Gastrocnemius medialis (tissue), 4 donors: ENCODE measurements around the gene EYS. TPM values are rescaled to one million over a fixed set of nuclear protein-coding genes. Genes with fewer than 3 reads are reported as not detected.

ENCODE experiments used
- ATAC-seq, 2 donors: fragments of 150-250 bp; one replicate each; pipeline ENCODE4 v1.9.1; 2016
- DNase-seq, 2 donors: peaks; one replicate each; pipeline ENCODE4 v3.0.0-alpha.2; 2019
- H3K27ac ChIP-seq, 4 donors: fragments of 200-600 bp; sonication (generic); 1 replicate in 1 of 4; 2 replicates in 3 of 4; pipeline ENCODE4 v1.5.1; 2016 to 2018; ENCODE audit warnings: mild to moderate bottlenecking in 2 of 4, moderate library complexity in 1 of 4
- H3K27me3 ChIP-seq, 3 donors: fragments of 200-600 bp; sonication (generic) in 2 of 3; 1 replicate in 1 of 3; 2 replicates in 2 of 3; pipeline versions ENCODE4 v1.5.1 to v1.6.0; 2016 to 2019; ENCODE audit warnings: mild to moderate bottlenecking in 1 of 3, moderate library complexity in 1 of 3
- H3K36me3 ChIP-seq, 2 donors: fragments of 200-600 bp; sonication (generic) in 1 of 2; one replicate each; pipeline ENCODE4 v1.5.1; 2017 to 2018
- H3K4me1 ChIP-seq, 2 donors: fragments of 200-600 bp; sonication (generic) in 1 of 2; one replicate each; pipeline ENCODE4 v1.5.1; 2016 to 2017; ENCODE audit warnings: mild to moderate bottlenecking in 2 of 2
- H3K4me3 ChIP-seq, 4 donors: fragments of 200-600 bp; sonication (generic) in 3 of 4; 1 replicate in 1 of 4; 2 replicates in 3 of 4; pipeline ENCODE4 v1.5.1; 2016 to 2019; ENCODE audit warnings: mild to moderate bottlenecking in 2 of 4
- H3K9me3 ChIP-seq, 3 donors: fragments of 200-600 bp; sonication (generic) in 2 of 3; 1 replicate in 1 of 3; 2 replicates in 2 of 3; pipeline ENCODE4 v1.5.1; 2016 to 2019
- CTCF ChIP-seq, 5 experiments: fragments of 450-650 bp in 3 of 5; fragments of 200-600 bp in 2 of 5; sonication (generic) in 2 of 5; IDR thresholded peaks in 4 of 5; conservative IDR thresholded peaks in 1 of 5; 1 replicate in 4 of 5; 2 replicates in 1 of 5; pipeline ENCODE4 v1.5.1; 2016 to 2019; ENCODE audit warnings: antibody characterized with exemption in 5 of 5, mild to moderate bottlenecking in 3 of 5, moderate library complexity in 3 of 5
- POLR2A ChIP-seq, 2 donors: fragments of 450-650 bp; IDR thresholded peaks; one replicate each; pipeline ENCODE4 v1.6.1; 2017; ENCODE audit warnings: antibody characterized with exemption in 2 of 2, mild to moderate bottlenecking in 2 of 2, moderate library complexity in 2 of 2
- in situ Hi-C, 4 donors: fragments of 200-750 bp; cut with MboI; loops; one replicate each; pipeline versions ENCODE4 v1.15.0 to v1.8.0; 2017; ENCODE audit warnings: low sequenced_read_pairs in 4 of 4
- intact Hi-C: fragments of 100-400 bp; cut with DNase I; formaldehyde crosslinking; loops from one replicate; pipeline ENCODE4 v1.15.1; 2023; ENCODE audit warnings: low total_unique reads
- total RNA-seq, 4 donors: library from RNA; depleted of rRNA; stranded (reverse); fragments of >200 nt; gene quantifications; one replicate each; pipeline versions ENCODE4 v1.1.0 to v1.2.3, GENCODE V29; 2016

EYS gene
- total RNA-seq, 4 donors from 2014 or later: 0.20 TPM; not detected in 3

- Histone ChIP-seq H3K27ac (no peak overlapping the region), H3K4me3 (no peak overlapping the region), H3K27me3 (no peaks in the 10 kb centered on the region), H3K9me3 (no peaks in the 10 kb centered on the region), H3K36me3 (no peaks in the 10 kb centered on the region), H3K4me1 (no peaks in the 10 kb centered on the region)
- in situ Hi-C loops (no loop called here), intact Hi-C loops (no loop called here)
- TF ChIP-seq POLR2A (IDR thresholded peaks at IDR 0.05) (no peak), CTCF (IDR thresholded peaks at IDR 0.05 in 4 of 5, conservative IDR thresholded peaks at IDR 0.05 in 1 of 5) (no peak)
- DNase-seq: no peak
- ATAC-seq: no peak
These were observed 1889.5 kb downstream of the EYS start for GRCh38 chr6:63817492-63818050.

DNA sequence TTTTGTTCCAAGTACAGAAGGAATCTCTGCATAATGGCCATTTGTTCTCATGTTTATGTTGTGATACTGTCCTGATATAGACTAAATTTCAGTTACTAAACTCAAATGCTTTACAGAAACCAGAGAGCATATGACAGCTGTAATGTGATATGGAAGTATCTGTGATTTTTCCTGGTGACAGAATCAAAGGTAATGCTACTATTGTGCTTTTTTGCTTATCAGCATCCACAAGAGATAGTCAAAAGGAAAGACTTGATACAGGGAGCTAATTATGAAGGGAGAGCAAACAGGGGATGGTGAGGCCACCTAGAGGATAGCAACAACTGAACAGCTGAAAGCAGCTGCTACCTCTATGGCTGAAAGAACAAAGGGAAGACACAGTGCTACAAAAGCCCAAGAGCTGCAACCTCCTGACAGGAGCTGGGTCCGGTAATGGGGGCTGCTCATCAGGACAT, 1890.0 kb downstream of the EYS start:
- no peak for TF ChIP-seq POLR2A (IDR thresholded peaks at IDR 0.05)
- no peak for TF ChIP-seq CTCF (IDR thresholded peaks at IDR 0.05 in 4 of 5, conservative IDR thresholded peaks at IDR 0.05 in 1 of 5)
- H3K36me3 ChIP-seq: no peaks in the 10 kb centered on the region
- H3K27me3 ChIP-seq: no peaks in the 10 kb centered on the region
- DNase-seq (no peak), ATAC-seq (no peak)
- H3K4me3 ChIP-seq: no peak overlapping the region
- intact Hi-C loops (no loop called here), in situ Hi-C loops (no loop called here)
- no peak overlapping the region for H3K27ac ChIP-seq
- H3K9me3 ChIP-seq: no peaks in the 10 kb centered on the region
- H3K4me1 ChIP-seq: no peaks in the 10 kb centered on the region

DNA sequence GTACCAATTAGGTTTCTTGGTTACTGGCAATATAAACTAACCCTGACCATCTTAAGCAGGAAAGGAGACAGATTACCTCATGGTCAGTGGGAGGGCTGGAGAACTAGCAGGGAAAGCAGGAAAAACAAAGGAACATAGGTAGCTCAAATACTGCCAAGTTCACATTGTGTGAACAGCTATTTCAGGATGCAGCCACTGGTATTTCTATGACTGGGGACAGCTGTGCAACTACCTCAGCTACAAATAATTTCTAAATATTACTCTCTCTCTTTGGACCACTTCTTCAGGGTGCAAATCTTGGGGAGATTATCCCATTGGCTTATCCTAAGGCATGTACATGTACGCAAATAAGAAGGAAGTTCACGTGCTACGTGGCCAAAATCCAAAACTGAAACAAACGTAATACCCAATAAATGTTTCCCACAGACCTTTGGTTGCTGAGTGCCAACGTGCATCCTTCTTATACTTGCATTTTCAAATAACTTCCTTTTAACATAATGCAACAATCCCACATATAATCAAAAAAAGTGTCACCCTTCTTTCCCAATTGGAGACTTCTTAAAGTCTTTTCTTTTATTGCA, 1890.5 kb downstream of the EYS start:
- ATAC-seq (no peak), DNase-seq (no peak)
- Histone ChIP-seq H3K4me1 (no peaks in the 10 kb centered on the region), H3K4me3 (no peak overlapping the region), H3K27ac (no peak overlapping the region), H3K9me3 (no peaks in the 10 kb centered on the region), H3K36me3 (no peaks in the 10 kb centered on the region), H3K27me3 (no peaks in the 10 kb centered on the region)
- intact Hi-C loops (no loop called here), in situ Hi-C loops (no loop called here)
- TF ChIP-seq POLR2A (IDR thresholded peaks at IDR 0.05) (no peak), CTCF (IDR thresholded peaks at IDR 0.05 in 4 of 5, conservative IDR thresholded peaks at IDR 0.05 in 1 of 5) (no peak)

DNA sequence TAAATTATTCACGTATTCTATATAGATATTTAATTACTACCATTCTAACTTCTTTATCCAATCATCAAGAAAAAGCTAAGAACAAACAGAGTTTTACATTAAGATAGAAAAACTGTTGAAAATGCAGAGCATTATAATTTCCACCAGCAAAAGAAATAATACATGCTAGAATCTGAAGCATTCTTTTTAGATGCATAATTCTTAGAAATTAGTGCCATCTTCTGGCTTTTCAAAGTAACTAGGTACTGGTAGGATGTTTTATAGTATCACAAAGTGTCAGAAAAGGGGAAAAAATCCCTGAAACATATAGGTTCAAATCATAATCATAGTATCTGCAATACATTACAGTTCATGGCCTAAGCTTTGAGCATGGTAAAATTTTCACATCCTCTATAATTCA, 1892.6 kb downstream of the EYS start:
- no peak for ATAC-seq
- in situ Hi-C loops (no loop called here), intact Hi-C loops (no loop called here)
- no peak for TF ChIP-seq CTCF (IDR thresholded peaks at IDR 0.05 in 4 of 5, conservative IDR thresholded peaks at IDR 0.05 in 1 of 5)
- TF ChIP-seq POLR2A (IDR thresholded peaks at IDR 0.05): no peak
- H3K36me3 ChIP-seq: no peaks in the 10 kb centered on the region
- H3K4me3 ChIP-seq: no peak overlapping the region
- H3K9me3 ChIP-seq: no peaks in the 10 kb centered on the region
- DNase-seq: no peak
- no peaks in the 10 kb centered on the region for H3K27me3 ChIP-seq
- no peaks in the 10 kb centered on the region for H3K4me1 ChIP-seq
- no peak overlapping the region for H3K27ac ChIP-seq
